ENCODE data around the gene ADPRHL1. TPM values are rescaled to one million over a fixed set of nuclear protein-coding genes. Genes with fewer than 3 reads are reported as not detected.

The ADPRHL1 gene
- total RNA-seq, 1 experiment from 2014 or later: 2.7 TPM

- no peak overlapping the region for H3K4me3 Mint-ChIP-seq
- no peak for TF ChIP-seq CTCF (conservative IDR thresholded peaks at IDR 0.05)
- Histone ChIP-seq H3K4me1 (ENCODE audit: insufficient read depth, low read length) (no peaks in the 10 kb centered on the region), H2BK20ac (ENCODE audit: low read depth, low read length, poor library complexity, severe bottlenecking) (no peak overlapping the region), H3K4ac (ENCODE audit: low read depth, low read length) (no peak overlapping the region), H3K56ac (ENCODE audit: insufficient read length, low read depth, low read length) (no peak overlapping the region), H3K27me3 (ENCODE audit: insufficient read depth, low read length) (no peaks in the 10 kb centered on the region), H2BK5ac (ENCODE audit: insufficient read length, low read length) (no peak overlapping the region), H2BK12ac (ENCODE audit: insufficient read length, low read depth, low read length) (no peak overlapping the region), H3T11ph (ENCODE audit: low read length) (no peak overlapping the region), H2BK15ac (ENCODE audit: low read depth, low read length) (no peak overlapping the region), H3K79me1 (ENCODE audit: insufficient read depth, low read depth, low read length, poor library complexity, severe bottlenecking) (no peaks in the 10 kb centered on the region), H3K27ac (ENCODE audit: insufficient read length, low read depth, low read length) (no peak overlapping the region), H3K79me2 (ENCODE audit: insufficient read depth, low read length) (no peaks in the 10 kb centered on the region), H3K18ac (ENCODE audit: insufficient read length, low read depth, low read length) (no peak overlapping the region), H3K9me3 (ENCODE audit: control insufficient read depth, low read depth, low read length) (no peaks in the 10 kb centered on the region), H3K23me2 (ENCODE audit: insufficient read length, low read depth, low read length, poor library complexity, severe bottlenecking) (no peaks in the 10 kb centered on the region), H4K20me1 (ENCODE audit: control insufficient read depth, insufficient read depth, insufficient read length) (no peaks in the 10 kb centered on the region), H4K91ac (ENCODE audit: insufficient read length, low read depth, low read length) (no peak overlapping the region), H2BK120ac (ENCODE audit: low read depth, low read length, poor library complexity, severe bottlenecking) (no peak overlapping the region), H4K5ac (ENCODE audit: insufficient read length, low read depth, low read length) (no peak overlapping the region), H4K8ac (replicated peaks; ENCODE audit: insufficient read length, low read depth, low read length) (no peak overlapping the region), H2AFZ (ENCODE audit: low read length) (no peak overlapping the region), H3K4me2 (ENCODE audit: insufficient read depth, insufficient read length, low read length) (no peak overlapping the region), H3K9ac (ENCODE audit: extremely low read depth, insufficient read length, low read length) (no peak overlapping the region), H3K14ac (ENCODE audit: insufficient read depth, low read length) (no peak overlapping the region), H2AK5ac (ENCODE audit: insufficient read length, low read length) (no peak overlapping the region), H3K23ac (ENCODE audit: insufficient read length, low read depth, low read length) (no peak overlapping the region)
- no CpG with 5 or more reads among the region's 8 CpGs for WGBS (ENCODE audit: extremely low coverage, insufficient read length, low lambda C conversion rate)
- no peak for DNase-seq
- H3K9me3 Mint-ChIP-seq: peaks cover 2 to 4% of the 10 kb centered on the region in 2 experiments; a peak in 4 of 5 replicates
- H3K27me3 Mint-ChIP-seq (ENCODE audit: low read depth): peaks cover 8% of the 10 kb centered on the region
- H3K4me1 Mint-ChIP-seq: 0 out of 4 replicates have a peak, but pooled peaks cover 0 to 9% of the 10 kb centered on the region in 2 experiments
- no peak overlapping the region for H3K27ac Mint-ChIP-seq
- H3K36me3 Mint-ChIP-seq (ENCODE audit: insufficient read depth in 1 of 3, low read depth in 3 of 3): peaks cover 2 to 5% (median 2%) of the 10 kb centered on the region in 3 experiments; a peak in 4 of 7 replicates
Measured at GRCh38 chr13:113414335-113414734, 39.0 kb downstream of the ADPRHL1 start.
